GM12872 (cell line): ENCODE data around the gene DIAPH3.

Experiments
- CTCF ChIP-seq: IDR thresholded peaks from 3 replicates; pipeline ENCODE4 v1.5.1; 2011; ENCODE audit warnings: low read depth, mild to moderate bottlenecking, low read length, moderate library complexity; ENCODE audit not compliant: insufficient read depth

DIAPH3 gene

GRCh38 chr13:60148918-60149317 lies 14.8 kb downstream of the DIAPH3 start:
- no peak for TF ChIP-seq CTCF

GRCh38 chr13:60147361-60147760 lies 16.4 kb downstream of the DIAPH3 start:
- TF ChIP-seq CTCF = no peak

- TF ChIP-seq CTCF = no peak
Measured at GRCh38 chr13:60146471-60146870, 17.3 kb downstream of the DIAPH3 start.

GRCh38 chr13:60143775-60144174 lies 20.0 kb downstream of the DIAPH3 start:
- TF ChIP-seq CTCF = no peak

- TF ChIP-seq CTCF = no peak
Measured at GRCh38 chr13:60139272-60139671, 24.5 kb downstream of the DIAPH3 start.

- TF ChIP-seq CTCF = no peak
Measured at GRCh38 chr13:60138674-60139073, 25.1 kb downstream of the DIAPH3 start.

- TF ChIP-seq CTCF = no peak
Measured at GRCh38 chr13:60137911-60138560, 25.7 kb downstream of the DIAPH3 start.

- no peak for TF ChIP-seq CTCF
Measured at GRCh38 chr13:60135344-60135743, 28.4 kb downstream of the DIAPH3 start.
